ENCODE measurements around the gene IL25. TPM values are rescaled to one million over a fixed set of nuclear protein-coding genes. Genes with fewer than 3 reads are reported as not detected.

IL25 gene
- total and polyA plus RNA-seq, 3 experiments from 2014 or later, result not detected

- Mint-ChIP-seq H3K27ac (no peak overlapping the region), H3K36me3 (no peaks in the 10 kb centered on the region), H3K4me3 (no peak overlapping the region), H3K4me1 (no peaks in the 10 kb centered on the region), H3K27me3 (peaks cover 20 to 32% of the 10 kb centered on the region in 2 donors), H3K9me3 (peaks cover 0 to 2% (median 0%) of the 10 kb centered on the region in 5 donors)
- Histone ChIP-seq H3K27ac (ENCODE audit: low read depth, low read length) (no peak overlapping the region), H3K9me3 (ENCODE audit: low read length) (no peaks in the 10 kb centered on the region), H3K4me3 (ENCODE audit: low read length) (no peak overlapping the region), H3K36me3 (ENCODE audit: insufficient read depth, low read length) (no peaks in the 10 kb centered on the region), H3K27me3 (ENCODE audit: insufficient read depth, low read length, poor library complexity, severe bottlenecking) (peaks cover 6% of the 10 kb centered on the region), H3K4me1 (ENCODE audit: insufficient read depth, low read length) (no peaks in the 10 kb centered on the region)
- no peak for DNase-seq
- CTCF ChIA-PET, result interaction anchor here (1.1 kb wide), 1 partner anchor 18 kb away, joined by 3 read pairs; no protein-coding TSS in a partner anchor
- POLR2A ChIA-PET, result no interaction called here
Observed at GRCh38 chr14:23362200-23362599, 10.4 kb upstream of the IL25 start.

GRCh38 chr14:23364164-23365035 is 8.2 kb upstream of the IL25 start:
- CTCF ChIA-PET, result no interaction called here
- POLR2A ChIA-PET, result no interaction called here
- Mint-ChIP-seq H3K4me1 (no peaks in the 10 kb centered on the region), H3K27ac (no peak overlapping the region), H3K27me3 (peaks cover 28 to 33% of the 10 kb centered on the region in 2 donors), H3K36me3 (no peaks in the 10 kb centered on the region), H3K9me3 (peaks cover 0 to 2% (median 0%) of the 10 kb centered on the region in 5 donors), H3K4me3 (no peak overlapping the region)
- H3K9me3 ChIP-seq (ENCODE audit: low read length), result no peaks in the 10 kb centered on the region
- H3K27ac ChIP-seq (ENCODE audit: low read depth, low read length), result no peak overlapping the region
- no peak overlapping the region for H3K4me3 ChIP-seq (ENCODE audit: low read length)
- no peaks in the 10 kb centered on the region for H3K4me1 ChIP-seq (ENCODE audit: insufficient read depth, low read length)
- peaks cover 12% of the 10 kb centered on the region for H3K27me3 ChIP-seq (ENCODE audit: insufficient read depth, low read length, poor library complexity, severe bottlenecking)
- no peaks in the 10 kb centered on the region for H3K36me3 ChIP-seq (ENCODE audit: insufficient read depth, low read length)
- no peak for DNase-seq

GRCh38 chr14:23365036-23365731 is 7.4 kb upstream of the IL25 start, which contains the start of gene EFS:
TSS of gene EFS (minus strand) at chr14:23365172. CDS start at chr14:23365025, 147 bp downstream.
- Histone ChIP-seq H3K36me3 (ENCODE audit: insufficient read depth, low read length) (no peaks in the 10 kb centered on the region), H3K4me1 (ENCODE audit: insufficient read depth, low read length) (no peaks in the 10 kb centered on the region), H3K4me3 (ENCODE audit: low read length) (no peak within 1 kb of the TSS), H3K27me3 (ENCODE audit: insufficient read depth, low read length, poor library complexity, severe bottlenecking) (peaks cover 12% of the 10 kb centered on the region), H3K27ac (ENCODE audit: low read depth, low read length) (no peak within 1 kb of the TSS), H3K9me3 (ENCODE audit: low read length) (no peaks in the 10 kb centered on the region)
- Mint-ChIP-seq H3K27me3 (peaks cover 27 to 33% of the 10 kb centered on the region in 2 donors), H3K4me3 (no peak within 1 kb of the TSS), H3K4me1 (no peaks in the 10 kb centered on the region), H3K9me3 (peaks cover 0 to 2% (median 0%) of the 10 kb centered on the region in 5 donors), H3K27ac (no peak within 1 kb of the TSS), H3K36me3 (no peaks in the 10 kb centered on the region)
- ChIA-PET POLR2A (no interaction called here), CTCF (no interaction called here)
- peak in 1 of 5 donors; percentile 16 for DNase-seq

- Histone ChIP-seq H3K27ac (ENCODE audit: low read depth, low read length) (no peak overlapping the region), H3K4me1 (ENCODE audit: insufficient read depth, low read length) (no peaks in the 10 kb centered on the region), H3K36me3 (ENCODE audit: insufficient read depth, low read length) (no peaks in the 10 kb centered on the region), H3K27me3 (ENCODE audit: insufficient read depth, low read length, poor library complexity, severe bottlenecking) (peaks cover 12% of the 10 kb centered on the region), H3K4me3 (ENCODE audit: low read length) (no peak overlapping the region), H3K9me3 (ENCODE audit: low read length) (no peaks in the 10 kb centered on the region)
- Mint-ChIP-seq H3K27ac (no peak overlapping the region), H3K9me3 (peaks cover 0 to 2% (median 0%) of the 10 kb centered on the region in 5 donors), H3K27me3 (peaks cover 25 to 34% of the 10 kb centered on the region in 2 donors), H3K4me3 (no peak overlapping the region), H3K4me1 (no peaks in the 10 kb centered on the region), H3K36me3 (no peaks in the 10 kb centered on the region)
- peak in 1 of 5 donors; percentile 6 for DNase-seq
- CTCF ChIA-PET, result no interaction called here
- POLR2A ChIA-PET, result no interaction called here
Observed at GRCh38 chr14:23365732-23366425, 6.7 kb upstream of the IL25 start.

- Histone ChIP-seq H3K36me3 (ENCODE audit: insufficient read depth, low read length) (no peaks in the 10 kb centered on the region), H3K4me3 (ENCODE audit: low read length) (no peak overlapping the region), H3K27ac (ENCODE audit: low read depth, low read length) (no peak overlapping the region), H3K4me1 (ENCODE audit: insufficient read depth, low read length) (no peaks in the 10 kb centered on the region), H3K27me3 (ENCODE audit: insufficient read depth, low read length, poor library complexity, severe bottlenecking) (peaks cover 12% of the 10 kb centered on the region), H3K9me3 (ENCODE audit: low read length) (no peaks in the 10 kb centered on the region)
- ChIA-PET CTCF (no interaction called here), POLR2A (interaction anchor here (0.6 kb wide), 1 partner anchor 29 kb away, joined by 5 read pairs; no protein-coding TSS in a partner anchor)
- Mint-ChIP-seq H3K9me3 (peaks cover 0 to 2% (median 0%) of the 10 kb centered on the region in 5 donors), H3K4me1 (no peaks in the 10 kb centered on the region), H3K4me3 (no peak overlapping the region), H3K36me3 (no peaks in the 10 kb centered on the region), H3K27ac (no peak overlapping the region), H3K27me3 (peaks cover 25 to 40% of the 10 kb centered on the region in 2 donors)
- peak in 1 of 5 donors; percentile 23 for DNase-seq
Observed at GRCh38 chr14:23366426-23366921, 6.1 kb upstream of the IL25 start.

- peak overlapping the region in 1 of 8 donors; percentile 19 for H3K27ac Mint-ChIP-seq
- H3K4me1 Mint-ChIP-seq, result no peaks in the 10 kb centered on the region
- Histone ChIP-seq H3K4me1 (ENCODE audit: insufficient read depth, low read length) (no peaks in the 10 kb centered on the region), H3K4me3 (ENCODE audit: low read length) (no peak overlapping the region), H3K36me3 (ENCODE audit: insufficient read depth, low read length) (no peaks in the 10 kb centered on the region), H3K27me3 (ENCODE audit: insufficient read depth, low read length, poor library complexity, severe bottlenecking) (peaks cover 5% of the 10 kb centered on the region), H3K9me3 (ENCODE audit: low read length) (no peaks in the 10 kb centered on the region), H3K27ac (ENCODE audit: low read depth, low read length) (no peak overlapping the region)
- H3K4me3 Mint-ChIP-seq, result no peak overlapping the region
- peaks cover 17 to 26% of the 10 kb centered on the region in 2 donors for H3K27me3 Mint-ChIP-seq
- ChIA-PET POLR2A (no interaction called here), CTCF (interaction anchor here (2.1 kb wide), 1 partner anchor 10 kb away, joined by 8 read pairs; no protein-coding TSS in a partner anchor)
- DNase-seq, result no peak
- H3K36me3 Mint-ChIP-seq, result no peaks in the 10 kb centered on the region
- no peaks in the 10 kb centered on the region for H3K9me3 Mint-ChIP-seq
Observed at GRCh38 chr14:23370221-23370620, 2.4 kb upstream of the IL25 start.

GRCh38 chr14:23371865-23372264 is 744 bp upstream of the IL25 start:
- ChIA-PET CTCF (no interaction called here), POLR2A (no interaction called here)

More at GRCh38 chr14:23371865-23372264, 744 bp upstream of the IL25 start:
- Histone ChIP-seq H3K27me3 (ENCODE audit: insufficient read depth, low read length, poor library complexity, severe bottlenecking) (peaks cover 5% of the 10 kb centered on the region), H3K4me1 (ENCODE audit: insufficient read depth, low read length) (no peaks in the 10 kb centered on the region), H3K4me3 (ENCODE audit: low read length) (no peak overlapping the region), H3K9me3 (ENCODE audit: low read length) (no peaks in the 10 kb centered on the region), H3K27ac (ENCODE audit: low read depth, low read length) (no peak overlapping the region), H3K36me3 (ENCODE audit: insufficient read depth, low read length) (no peaks in the 10 kb centered on the region)
- Mint-ChIP-seq H3K4me1 (no peaks in the 10 kb centered on the region), H3K27ac (no peak overlapping the region), H3K9me3 (no peaks in the 10 kb centered on the region), H3K4me3 (peak overlapping the region in 1 of 7 donors; percentile 23), H3K36me3 (no peaks in the 10 kb centered on the region), H3K27me3 (peaks cover 14 to 22% of the 10 kb centered on the region in 2 donors)
- DNase-seq, result no peak

Measured in CD8-positive, alpha-beta memory T cell (primary cell).